Neural progenitor cell (in vitro differentiated cells): ENCODE measurements around the gene TBC1D24. TPM values are rescaled to one million over a fixed set of nuclear protein-coding genes. Genes with fewer than 3 reads are reported as not detected.

Experiments
- DNase-seq: peaks from one replicate; pipeline ENCODE4 v3.0.0-alpha.2; 2016; ENCODE audit warnings: low spot score
- H2AFZ ChIP-seq: fragments of 200-600 bp; sonication (generic); replicated peaks from 2 replicates; pipeline ENCODE4 v1.6.1; 2016; ENCODE audit warnings: antibody characterized with exemption
- H3F3A ChIP-seq: fragments of 200-600 bp; sonication (generic); 2 replicates; pipeline ENCODE4 v1.6.1; 2016; ENCODE audit warnings: antibody characterized with exemption, low read depth
- H3K27ac ChIP-seq: fragments of 200-600 bp; sonication (generic); 2 replicates; pipeline ENCODE4 v1.5.1; 2016; ENCODE audit warnings: mild to moderate bottlenecking
- H3K27me3 ChIP-seq: fragments of 200-600 bp; sonication (generic); 2 replicates; pipeline ENCODE4 v1.6.1; 2016; ENCODE audit warnings: mild to moderate bottlenecking, moderate library complexity
- H3K36me3 ChIP-seq: fragments of 200-600 bp; sonication (generic); 2 replicates; pipeline ENCODE4 v1.5.1; 2016
- H3K4me1 ChIP-seq: fragments of 200-600 bp; sonication (generic); 2 replicates; pipeline ENCODE4 v1.6.1; 2016; ENCODE audit warnings: mixed run types
- H3K4me2 ChIP-seq: fragments of 200-600 bp; sonication (generic); 2 replicates; pipeline ENCODE4 v1.6.1; 2016
- H3K4me3 ChIP-seq: fragments of 200-600 bp; sonication (generic); 2 replicates; pipeline ENCODE4 v1.5.1; 2016
- H3K79me2 ChIP-seq: fragments of 200-600 bp; sonication (generic); 2 replicates; pipeline ENCODE4 v1.6.1; 2016; ENCODE audit warnings: low read depth
- H3K9ac ChIP-seq: fragments of 200-600 bp; sonication (generic); 2 replicates; pipeline ENCODE4 v1.6.1; 2016
- H3K9me3 ChIP-seq: fragments of 200-600 bp; sonication (generic); 2 replicates; pipeline ENCODE4 v1.5.1; 2016; ENCODE audit warnings: low read depth
- H4K20me1 ChIP-seq: fragments of 200-600 bp; sonication (generic); 2 replicates; pipeline ENCODE4 v1.6.1; 2016; ENCODE audit warnings: low read depth
- H3K27ac Mint-ChIP-seq: 3 replicates; pipeline ENCODE4 v1.8.0; 2021; ENCODE audit warnings: mixed read lengths
- H3K27me3 Mint-ChIP-seq: 2 replicates; pipeline ENCODE4 v1.8.0; 2022; ENCODE audit warnings: low read depth, mild to moderate bottlenecking, inconsistent platforms, moderate library complexity, mixed read lengths; ENCODE audit not compliant: insufficient read depth
- H3K36me3 Mint-ChIP-seq: 3 replicates; pipeline ENCODE4 v1.8.0; 2021; ENCODE audit warnings: mixed read lengths
- H3K4me1 Mint-ChIP-seq: 3 replicates; pipeline ENCODE4 v1.8.0; 2021; ENCODE audit warnings: mixed read lengths
- H3K4me3 Mint-ChIP-seq: 3 replicates; pipeline ENCODE4 v1.8.0; 2021; ENCODE audit warnings: mild to moderate bottlenecking, moderate library complexity, mixed read lengths
- H3K9me3 Mint-ChIP-seq: 3 replicates; pipeline ENCODE4 v1.8.0; 2020; ENCODE audit warnings: mixed read lengths
- CTCF ChIP-seq: fragments of 200-600 bp; sonication (generic); IDR thresholded peaks from 2 replicates; pipeline ENCODE4 v1.5.1; 2017; ENCODE audit warnings: antibody characterized with exemption, mild to moderate bottlenecking
- EZH2 ChIP-seq: fragments of 200-600 bp; sonication (generic); IDR thresholded peaks from 2 replicates; pipeline ENCODE4 v1.6.1; 2017; ENCODE audit warnings: antibody characterized with exemption, mild to moderate bottlenecking, moderate library complexity
- EZH2phosphoT487 ChIP-seq: fragments of 200-600 bp; sonication (generic); IDR thresholded peaks from 2 replicates; pipeline ENCODE4 v1.6.1; 2017; ENCODE audit warnings: antibody characterized with exemption
- total RNA-seq: library from RNA; depleted of rRNA; stranded (reverse); fragments of >200 nt; gene quantifications from 2 replicates; pipeline ENCODE4 v1.2.3, GENCODE V29; 2015; ENCODE audit warnings: low replicate concordance

The TBC1D24 gene
- total RNA-seq, 1 donor from 2014 or later, result 8.2 TPM

- Histone ChIP-seq H3F3A (peaks cover 49% of the 10 kb centered on the region), H4K20me1 (peaks cover 41% of the 10 kb centered on the region), H3K4me2 (peak overlapping the region; percentile 98), H3K9ac (no peak overlapping the region), H3K36me3 (no peaks in the 10 kb centered on the region), H3K27me3 (peaks cover 59% of the 10 kb centered on the region), H3K4me1 (peaks cover 47% of the 10 kb centered on the region), H3K9me3 (no peaks in the 10 kb centered on the region), H3K79me2 (peaks cover 10% of the 10 kb centered on the region), H2AFZ (no peak overlapping the region), H3K27ac (no peak overlapping the region), H3K4me3 (peak overlapping the region; percentile 97)
- no peaks in the 10 kb centered on the region for H3K36me3 Mint-ChIP-seq
- H3K27ac Mint-ChIP-seq, result no peak overlapping the region
- no peaks in the 10 kb centered on the region for H3K9me3 Mint-ChIP-seq
- no peak for TF ChIP-seq EZH2phosphoT487
- no peak for TF ChIP-seq CTCF
- H3K4me3 Mint-ChIP-seq, result peak overlapping the region; percentile 80
- peaks cover 12% of the 10 kb centered on the region for H3K27me3 Mint-ChIP-seq
- peaks cover 34% of the 10 kb centered on the region for H3K4me1 Mint-ChIP-seq
- DNase-seq, result no peak
Measured at GRCh38 chr16:2472885-2473445, 2.0 kb upstream of the TBC1D24 start.

- H3K36me3 ChIP-seq, result no peaks in the 10 kb centered on the region
- peak overlapping the region; percentile 80 for H3K4me3 Mint-ChIP-seq
- peaks cover 41% of the 10 kb centered on the region for H4K20me1 ChIP-seq
- peak overlapping the region; percentile 98 for H3K4me2 ChIP-seq
- no peak for TF ChIP-seq EZH2
- TF ChIP-seq CTCF, result no peak
- TF ChIP-seq EZH2phosphoT487, result no peak
- peaks cover 44% of the 10 kb centered on the region for H3F3A ChIP-seq
- H2AFZ ChIP-seq, result no peak overlapping the region
- DNase-seq, result peak; percentile 38
- H3K4me1 Mint-ChIP-seq, result peaks cover 33% of the 10 kb centered on the region
- peak overlapping the region; percentile 97 for H3K4me3 ChIP-seq
- peaks cover 59% of the 10 kb centered on the region for H3K27me3 ChIP-seq
- no peak overlapping the region for H3K9ac ChIP-seq
- peaks cover 12% of the 10 kb centered on the region for H3K27me3 Mint-ChIP-seq
- no peaks in the 10 kb centered on the region for H3K36me3 Mint-ChIP-seq
- H3K27ac ChIP-seq, result no peak overlapping the region
- no peaks in the 10 kb centered on the region for H3K9me3 ChIP-seq
- H3K79me2 ChIP-seq, result peaks cover 10% of the 10 kb centered on the region
- peaks cover 41% of the 10 kb centered on the region for H3K4me1 ChIP-seq
- H3K9me3 Mint-ChIP-seq, result no peaks in the 10 kb centered on the region
- no peak overlapping the region for H3K27ac Mint-ChIP-seq
Measured at GRCh38 chr16:2473446-2473926, 1.4 kb upstream of the TBC1D24 start.

GRCh38 chr16:2473999-2474876 lies 689 bp upstream of the TBC1D24 start:
- Mint-ChIP-seq H3K36me3 (no peaks in the 10 kb centered on the region), H3K9me3 (no peaks in the 10 kb centered on the region), H3K27ac (no peak overlapping the region), H3K4me3 (peak overlapping the region; percentile 83), H3K4me1 (peaks cover 29% of the 10 kb centered on the region), H3K27me3 (peaks cover 12% of the 10 kb centered on the region)
- Histone ChIP-seq H3K27me3 (peaks cover 59% of the 10 kb centered on the region), H3K9me3 (no peaks in the 10 kb centered on the region), H3K27ac (no peak overlapping the region), H3F3A (peaks cover 40% of the 10 kb centered on the region), H3K4me2 (peak overlapping the region; percentile 98), H4K20me1 (peaks cover 41% of the 10 kb centered on the region), H2AFZ (peak overlapping the region; percentile 27), H3K4me3 (peak overlapping the region; percentile 97), H3K36me3 (no peaks in the 10 kb centered on the region), H3K79me2 (peaks cover 10% of the 10 kb centered on the region), H3K9ac (peak overlapping the region; percentile 65), H3K4me1 (peaks cover 34% of the 10 kb centered on the region)
- DNase-seq, result peak; percentile 76
- peak; percentile 50 for TF ChIP-seq EZH2phosphoT487
- peak; percentile 46 for TF ChIP-seq CTCF
- TF ChIP-seq EZH2, result no peak
